ENCODE results near the gene HNRNPL. TPM values are rescaled to one million over a fixed set of nuclear protein-coding genes. Genes with fewer than 3 reads are reported as not detected.

Gene HNRNPL
- total and polyA plus RNA-seq, 9 of the 15 experiments (the other 6 are each of a cell fraction or from before 2014, with no cell fraction given), result 39.5 to 610 (median 299) TPM

DNA sequence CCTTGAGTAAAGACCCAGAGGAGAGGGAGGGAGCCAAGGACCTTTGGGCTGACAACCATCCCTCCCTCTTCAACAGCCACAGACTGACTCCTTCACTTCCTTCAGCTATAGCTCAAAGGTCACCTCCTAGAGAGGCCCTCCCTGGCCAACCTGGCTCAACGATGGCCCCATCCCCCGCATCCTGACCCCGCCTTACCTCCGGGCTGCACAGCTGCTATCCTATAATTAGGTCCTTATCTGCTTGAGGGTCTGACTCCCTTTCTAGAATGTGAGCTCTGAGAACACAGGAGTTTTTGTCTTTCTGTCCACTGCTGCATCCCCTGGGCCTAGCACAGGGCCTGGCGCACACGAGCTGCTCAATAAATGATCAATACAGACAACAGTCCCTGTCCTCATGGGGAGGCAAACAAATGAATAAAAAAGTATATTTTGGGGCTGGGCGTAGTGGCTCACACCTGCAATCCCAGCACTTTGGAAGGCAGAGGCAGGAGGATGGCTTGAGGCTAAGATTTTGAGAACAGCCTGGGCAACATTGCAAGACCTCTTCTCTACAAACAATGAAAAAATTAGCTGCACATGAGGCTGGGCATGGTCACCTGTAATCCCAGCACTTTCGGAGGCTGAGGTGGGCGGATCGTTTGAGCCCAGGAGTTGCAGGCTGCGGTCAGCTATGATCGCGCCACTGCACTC is 30.4 kb downstream of the HNRNPL start (continued):
- peak; percentile 84 for TF ChIP-seq NR2C1 (IDR thresholded peaks at IDR 0.05)
- peak; percentile 87 for TF ChIP-seq NR2C1 (tag; IDR thresholded peaks at IDR 0.05)
- TF ChIP-seq KAT7 (CRISPR knock-in tag; IDR thresholded peaks at IDR 0.05; ENCODE audit: borderline replicate concordance), result no peak
- no peak for TF ChIP-seq YY1 (IDR thresholded peaks at IDR 0.05; ENCODE audit: borderline replicate concordance in 1 of 3, control insufficient read depth in 1 of 3, extremely low read depth in 1 of 3, insufficient read depth in 3 of 3, insufficient read length in 1 of 3, insufficient replicate concordance in 2 of 3, low read depth in 1 of 3, low read length in 2 of 3)
- TF ChIP-seq ZNF354B (CRISPR knock-in tag; IDR thresholded peaks at IDR 0.05), result no peak
- TF ChIP-seq, protein P1, sequence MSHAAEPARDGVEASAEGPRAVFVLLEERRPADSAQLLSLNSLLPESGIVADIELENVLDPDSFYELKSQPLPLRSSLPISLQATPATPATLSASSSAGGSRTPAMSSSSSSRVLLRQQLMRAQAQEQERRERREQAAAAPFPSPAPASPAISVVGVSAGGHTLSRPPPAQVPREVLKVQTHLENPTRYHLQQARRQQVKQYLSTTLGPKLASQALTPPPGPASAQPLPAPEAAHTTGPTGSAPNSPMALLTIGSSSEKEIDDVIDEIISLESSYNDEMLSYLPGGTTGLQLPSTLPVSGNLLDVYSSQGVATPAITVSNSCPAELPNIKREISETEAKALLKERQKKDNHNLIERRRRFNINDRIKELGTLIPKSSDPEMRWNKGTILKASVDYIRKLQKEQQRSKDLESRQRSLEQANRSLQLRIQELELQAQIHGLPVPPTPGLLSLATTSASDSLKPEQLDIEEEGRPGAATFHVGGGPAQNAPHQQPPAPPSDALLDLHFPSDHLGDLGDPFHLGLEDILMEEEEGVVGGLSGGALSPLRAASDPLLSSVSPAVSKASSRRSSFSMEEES (CRISPR knock-in tag; IDR thresholded peaks at IDR 0.05), result no peak
- no peak for TF ChIP-seq CBX1 (IDR thresholded peaks at IDR 0.05; ENCODE audit: low read depth)
- peak; percentile 79 for TF ChIP-seq DPF2 (IDR thresholded peaks at IDR 0.05)
- TF ChIP-seq JUN (IDR thresholded peaks at IDR 0.05; ENCODE audit: borderline replicate concordance, low read depth, low read length), result 0 out of 2 replicates have a peak, but pooled peaks have one; percentile 19
- TF ChIP-seq JUN (CRISPR knock-in tag; IDR thresholded peaks at IDR 0.05; ENCODE audit: borderline replicate concordance), result no peak
- TF ChIP-seq MCM5 (IDR thresholded peaks at IDR 0.05; ENCODE audit: low read depth), result no peak
- peak; percentile 30; the same call in 1 of the 2 replicates for TF ChIP-seq LCOR (CRISPR knock-in tag; IDR thresholded peaks at IDR 0.05)
- no peak for TF ChIP-seq POLR3A (IDR thresholded peaks at IDR 0.05; ENCODE audit: borderline replicate concordance, extremely low read depth, insufficient read depth, insufficient read length)
- TF ChIP-seq RBM15 (IDR thresholded peaks at IDR 0.05; ENCODE audit: insufficient read depth, low read length), result no peak
- no peak for TF ChIP-seq ARHGAP35 (IDR thresholded peaks at IDR 0.05; ENCODE audit: partially characterized antibody)
- no peak for TF ChIP-seq KAT8 (IDR thresholded peaks at IDR 0.05; ENCODE audit: low read depth)
- TF ChIP-seq ETV1 (tag; conservative IDR thresholded peaks at IDR 0.05; ENCODE audit: low read depth), result peak; percentile 87
- TF ChIP-seq TOE1 (IDR thresholded peaks at IDR 0.05; ENCODE audit: borderline replicate concordance), result no peak
- no peak for TF ChIP-seq TOE1 (CRISPR knock-in tag; IDR thresholded peaks at IDR 0.05; ENCODE audit: borderline replicate concordance, low read depth)
